Testis (tissue), 3 donors: ENCODE data around the gene GALNT17. TPM values are rescaled to one million over a fixed set of nuclear protein-coding genes. Genes with fewer than 3 reads are reported as not detected.

Experiments
- DNase-seq: peaks from one replicate; pipeline ENCODE4 v3.0.0-alpha.2; 2019
- H3K27ac ChIP-seq, 2 donors: fragments of 200-600 bp; sonication (generic); one replicate each; pipeline ENCODE4 v1.5.1; 2019
- H3K27me3 ChIP-seq: fragments of 200-600 bp; sonication (generic); one replicate; pipeline ENCODE4 v1.5.1; 2019
- H3K36me3 ChIP-seq: fragments of 200-600 bp; sonication (generic); one replicate; pipeline ENCODE4 v1.5.1; 2017; ENCODE audit warnings: low read depth; ENCODE audit errors: missing control alignments
- H3K4me1 ChIP-seq: fragments of 200-600 bp; sonication (generic); one replicate; pipeline ENCODE4 v1.5.1; 2019
- H3K4me3 ChIP-seq, 2 donors: fragments of 200-600 bp; sonication (generic); one replicate each; pipeline ENCODE4 v1.5.1; 2017 to 2019
- H3K9me3 ChIP-seq: fragments of 200-600 bp; sonication (generic); one replicate; pipeline ENCODE4 v1.5.1; 2017
- POLR2A ChIP-seq: fragments of 450-650 bp; IDR thresholded peaks from one replicate; pipeline ENCODE4 v1.6.1; 2017; ENCODE audit warnings: antibody characterized with exemption, mild to moderate bottlenecking, moderate library complexity
- WGBS, 2 donors: methylation state at CpG; one replicate each; pipeline ENCODE4 v1.1.5; 2018; 5-methylcytosine and 5-hydroxymethylcytosine counted together
- intact Hi-C: fragments of 100-400 bp; cut with DNase I; formaldehyde crosslinking; loops from one replicate; pipeline ENCODE4 v1.15.1; 2023; ENCODE audit warnings: low total_unique reads
- polyA plus RNA-seq: library from polyadenylated mRNA; stranded (reverse); fragments of 350-450 nt; fragmentation: Illumina TruSeq; extraction: RNeasy Lipid Tissue Mini Kit (QIAGEN cat#74804); gene quantifications from one replicate; pipeline ENCODE4 v1.2.3, GENCODE V29; 2014; ENCODE audit warnings: low read depth, low replicate concordance; ENCODE audit not compliant: insufficient read depth
- total RNA-seq, 2 donors: library from RNA; depleted of rRNA; stranded (reverse); fragments of >200 nt; gene quantifications; one replicate each; pipeline ENCODE4 v1.2.3, GENCODE V29; 2016
- TF ChIP-seq, protein P1 (sequence below), 3 experiments: fragments of 450-650 bp in 2 of 3; fragments of 200-600 bp in 1 of 3; sonication (generic) in 1 of 3; IDR thresholded peaks; one replicate each; pipeline ENCODE4 v1.5.1; 2016 to 2019; ENCODE audit warnings: antibody characterized with exemption in 3 of 3, mild to moderate bottlenecking in 2 of 3, moderate library complexity in 1 of 3

GALNT17 gene
- total and polyA plus RNA-seq, 3 donors from 2014 or later = 10.9 to 39.1 (median 29.4) TPM

DNA sequence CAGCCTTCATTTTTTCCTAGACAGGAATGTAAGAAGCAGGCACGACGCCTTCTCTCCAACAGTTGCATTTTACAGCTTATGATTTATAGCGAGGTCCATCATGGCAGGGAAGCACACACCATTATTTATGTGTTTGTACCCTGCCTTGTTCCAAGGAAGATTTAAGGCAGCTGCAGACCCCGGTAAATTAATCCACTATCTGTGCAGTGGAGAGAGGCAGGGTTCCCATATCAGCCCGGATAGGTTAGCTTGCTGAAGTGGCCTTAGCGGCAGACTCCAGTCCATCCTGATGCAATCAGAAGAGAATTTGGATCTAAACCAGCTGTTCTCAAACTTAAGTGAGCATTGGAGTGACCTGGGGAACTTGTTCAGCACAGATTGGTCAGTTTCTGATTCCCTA is 359.4 kb downstream of the GALNT17 start:
- no peak overlapping the region for H3K4me3 ChIP-seq
- no peak for TF ChIP-seq POLR2A
- TF ChIP-seq, protein P1, sequence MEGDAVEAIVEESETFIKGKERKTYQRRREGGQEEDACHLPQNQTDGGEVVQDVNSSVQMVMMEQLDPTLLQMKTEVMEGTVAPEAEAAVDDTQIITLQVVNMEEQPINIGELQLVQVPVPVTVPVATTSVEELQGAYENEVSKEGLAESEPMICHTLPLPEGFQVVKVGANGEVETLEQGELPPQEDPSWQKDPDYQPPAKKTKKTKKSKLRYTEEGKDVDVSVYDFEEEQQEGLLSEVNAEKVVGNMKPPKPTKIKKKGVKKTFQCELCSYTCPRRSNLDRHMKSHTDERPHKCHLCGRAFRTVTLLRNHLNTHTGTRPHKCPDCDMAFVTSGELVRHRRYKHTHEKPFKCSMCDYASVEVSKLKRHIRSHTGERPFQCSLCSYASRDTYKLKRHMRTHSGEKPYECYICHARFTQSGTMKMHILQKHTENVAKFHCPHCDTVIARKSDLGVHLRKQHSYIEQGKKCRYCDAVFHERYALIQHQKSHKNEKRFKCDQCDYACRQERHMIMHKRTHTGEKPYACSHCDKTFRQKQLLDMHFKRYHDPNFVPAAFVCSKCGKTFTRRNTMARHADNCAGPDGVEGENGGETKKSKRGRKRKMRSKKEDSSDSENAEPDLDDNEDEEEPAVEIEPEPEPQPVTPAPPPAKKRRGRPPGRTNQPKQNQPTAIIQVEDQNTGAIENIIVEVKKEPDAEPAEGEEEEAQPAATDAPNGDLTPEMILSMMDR (IDR thresholded peaks at IDR 0.05) = no peak
- no peaks in the 10 kb centered on the region for H3K4me1 ChIP-seq
- H3K27me3 ChIP-seq = no peaks in the 10 kb centered on the region
- no peaks in the 10 kb centered on the region for H3K36me3 ChIP-seq
- intact Hi-C loops = no loop called here
- no peak overlapping the region for H3K27ac ChIP-seq
- H3K9me3 ChIP-seq = no peaks in the 10 kb centered on the region
- 71 to 80% methylated on average over 6 of the region's 6 CpGs for WGBS, 2 donors
- no peak for DNase-seq

DNA sequence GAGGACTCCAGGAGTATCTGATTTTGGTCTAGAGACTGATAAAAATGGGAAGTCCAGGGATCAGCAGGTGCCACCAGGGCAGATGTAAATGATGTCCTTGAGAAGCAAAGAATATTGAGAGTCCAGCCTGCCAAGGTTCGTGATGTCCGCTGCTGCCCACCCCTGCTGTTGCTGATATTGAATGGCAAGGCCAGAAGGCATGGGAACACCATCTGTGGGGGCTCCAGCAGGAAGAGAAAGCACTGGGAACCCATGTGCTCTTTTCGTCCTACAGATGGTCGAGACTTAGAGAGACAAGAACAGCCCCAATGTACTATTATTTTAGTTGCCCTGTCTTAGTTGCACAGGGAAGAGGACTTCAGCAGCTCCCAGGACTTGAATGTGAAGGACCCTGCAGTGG is 363.9 kb downstream of the GALNT17 start:
- no peak for TF ChIP-seq POLR2A
- TF ChIP-seq, protein P1 (IDR thresholded peaks at IDR 0.05) = no peak
- Histone ChIP-seq H3K27me3 (no peaks in the 10 kb centered on the region), H3K27ac (no peak overlapping the region), H3K4me3 (no peak overlapping the region), H3K4me1 (peaks cover 14% of the 10 kb centered on the region), H3K36me3 (no peaks in the 10 kb centered on the region), H3K9me3 (no peaks in the 10 kb centered on the region)
- DNase-seq = no peak
- 86 to 100% methylated on average over 3 to 4 of the region's 4 CpGs for WGBS, 2 donors
- intact Hi-C loops = no loop called here

DNA sequence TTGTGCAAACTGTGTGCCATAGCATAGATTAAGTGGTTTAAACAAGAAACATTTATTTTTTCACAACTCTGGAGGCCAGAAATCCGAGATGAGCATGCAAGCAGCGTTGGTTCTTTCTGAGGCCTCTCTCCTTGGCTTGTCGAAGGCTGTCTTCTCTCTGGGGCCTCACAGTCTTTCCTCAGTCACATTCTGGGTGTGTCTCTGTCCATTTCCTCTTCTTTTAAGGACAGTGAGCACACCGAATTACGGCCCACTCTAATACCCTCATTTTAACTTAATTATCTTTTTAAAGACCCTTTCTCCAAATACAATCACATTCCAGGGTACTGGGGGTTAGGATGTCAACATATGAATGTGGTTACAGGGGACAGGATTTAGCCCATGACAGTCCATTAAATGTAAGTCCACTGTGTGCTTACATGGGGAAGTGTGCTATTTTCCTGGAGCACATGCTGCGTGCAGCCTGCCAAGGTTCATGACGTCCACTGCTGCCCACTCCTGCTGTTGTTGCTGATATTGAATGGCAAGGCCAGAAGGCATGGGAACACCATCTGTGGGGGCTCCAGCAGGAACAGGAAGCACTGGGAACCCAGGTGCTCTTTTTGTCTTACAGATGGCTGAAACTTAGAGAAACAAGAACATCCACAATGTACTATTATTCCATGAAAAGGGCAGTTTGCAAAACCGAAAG is 365.5 kb downstream of the GALNT17 start:
- peak; percentile 76 for DNase-seq
- H3K9me3 ChIP-seq = no peaks in the 10 kb centered on the region
- peaks cover 14% of the 10 kb centered on the region for H3K4me1 ChIP-seq
- no peak overlapping the region for H3K4me3 ChIP-seq
- WGBS, 2 donors = 48 to 56% methylated on average over 8 of the region's 8 CpGs
- no peaks in the 10 kb centered on the region for H3K36me3 ChIP-seq
- intact Hi-C loops = no loop called here
- peak overlapping the region in 1 of 2 donors; percentile 48 for H3K27ac ChIP-seq
- no peaks in the 10 kb centered on the region for H3K27me3 ChIP-seq
- no peak for TF ChIP-seq POLR2A
- TF ChIP-seq, protein P1 (IDR thresholded peaks at IDR 0.05) = no peak

DNA sequence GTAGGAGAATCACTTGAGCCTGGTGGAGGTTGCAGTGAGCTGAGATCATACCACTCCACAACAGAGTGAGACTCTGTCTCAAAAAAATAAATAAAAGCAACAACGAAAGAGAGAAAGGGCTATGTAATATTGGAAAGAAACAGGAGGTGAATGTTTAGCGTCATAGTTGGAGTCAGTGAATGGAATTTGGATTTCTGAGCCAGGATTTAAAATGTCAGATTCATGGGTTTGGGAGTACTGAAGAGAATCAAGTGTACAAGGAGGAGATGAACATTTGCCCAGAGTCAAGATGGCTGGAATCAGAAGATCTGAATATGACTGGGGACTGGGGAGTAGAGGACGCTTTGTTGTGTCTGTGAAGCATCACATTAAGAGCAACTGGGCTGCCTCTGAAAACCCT is 366.4 kb downstream of the GALNT17 start:
- no peak for TF ChIP-seq POLR2A
- TF ChIP-seq, protein P1 (IDR thresholded peaks at IDR 0.05) = no peak
- Histone ChIP-seq H3K4me1 (peaks cover 14% of the 10 kb centered on the region), H3K27ac (peak overlapping the region in 1 of 2 donors; percentile 48), H3K9me3 (no peaks in the 10 kb centered on the region), H3K27me3 (no peaks in the 10 kb centered on the region), H3K36me3 (no peaks in the 10 kb centered on the region), H3K4me3 (no peak overlapping the region)
- intact Hi-C loops = no loop called here
- DNase-seq = no peak
- 50 to 74% methylated on average over 3 of the region's 3 CpGs for WGBS, 2 donors
